ENCODE measurements around the gene CASQ2.
"Not testable (repeated sequence)": the region's sequence is repeated elsewhere in the genome, so short reads cannot be mapped to it uniquely, and the experiment has no call there.

The CASQ2 gene

DNA sequence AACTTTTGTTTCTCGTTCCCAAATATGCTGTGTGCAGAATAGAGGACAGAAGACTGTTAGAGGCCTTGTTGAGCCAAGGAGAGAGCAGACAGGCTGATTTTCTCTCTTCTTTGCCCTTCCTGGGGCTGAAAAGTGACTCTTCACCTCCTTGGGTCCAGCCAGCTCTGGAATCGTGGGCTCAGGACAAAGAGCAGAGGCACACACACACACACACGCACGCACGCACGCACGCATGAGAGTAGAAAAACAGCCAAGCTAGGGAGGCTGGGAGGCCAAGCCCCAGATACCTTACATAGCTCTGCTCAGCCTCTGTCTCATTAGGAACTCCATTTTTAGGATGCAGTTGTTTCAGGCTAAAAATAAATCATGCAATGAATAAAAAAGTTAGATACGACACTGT lies at the start of gene CASQ2:
Gene CASQ2 (minus strand): TSS at position 166 of the 400 bp plus-strand sequence. CDS start 173 bp downstream, outside the sequence.
- no peak for DNase-seq

DNA sequence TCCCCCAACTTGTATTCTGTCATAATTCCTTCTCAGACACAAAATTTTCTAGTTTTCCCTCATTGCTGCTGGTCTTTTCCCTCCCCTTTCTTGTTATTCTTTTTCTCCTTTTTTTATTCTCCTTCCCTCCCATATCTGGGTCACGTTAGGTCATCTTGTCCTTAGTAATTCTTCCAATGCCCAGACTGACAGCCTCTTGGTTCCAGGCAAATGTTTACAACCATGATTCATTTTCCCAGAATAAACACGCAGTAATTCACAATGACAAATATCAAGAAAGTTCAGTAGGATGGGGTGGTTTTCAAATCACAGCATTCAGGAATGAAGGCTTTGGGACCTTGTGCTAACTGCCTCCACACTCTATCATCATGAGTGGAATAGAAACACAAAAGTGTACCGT lies 47.2 kb upstream of the CASQ2 start:
- DNase-seq: no peak

DNA sequence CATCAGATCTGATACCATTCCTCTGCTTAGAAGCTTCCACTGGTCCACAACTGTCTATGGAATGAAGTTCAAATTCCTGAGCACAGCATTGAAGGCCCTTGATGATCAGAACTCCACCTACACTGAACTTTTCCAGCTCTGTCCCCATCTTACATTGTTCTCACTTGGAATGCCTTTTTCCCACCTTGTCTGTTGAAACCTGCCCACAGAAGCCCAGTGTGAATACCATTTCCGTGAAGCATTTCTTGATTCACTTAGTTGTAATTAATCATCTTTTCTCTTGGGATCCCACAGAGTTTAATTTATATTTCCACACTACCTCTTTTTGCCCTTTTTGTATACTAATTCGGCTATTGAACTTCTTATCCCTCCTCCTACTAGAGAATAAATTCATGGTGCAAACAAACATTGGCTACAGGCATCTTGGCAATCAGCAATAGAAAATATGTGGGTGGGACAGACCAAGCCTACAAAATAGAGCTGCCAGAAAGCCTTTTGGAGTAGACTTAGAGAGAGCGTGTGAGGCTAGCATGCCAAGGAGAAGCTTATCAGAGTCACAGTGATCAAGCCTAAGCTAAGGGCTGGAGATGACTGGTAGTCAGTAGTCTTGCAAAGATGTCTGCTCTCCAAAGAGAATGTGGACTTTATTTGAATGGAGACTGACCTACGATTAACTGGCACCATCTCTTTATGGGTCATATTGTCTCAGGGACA lies 46.3 kb upstream of the CASQ2 start:
- DNase-seq: no peak

DNA sequence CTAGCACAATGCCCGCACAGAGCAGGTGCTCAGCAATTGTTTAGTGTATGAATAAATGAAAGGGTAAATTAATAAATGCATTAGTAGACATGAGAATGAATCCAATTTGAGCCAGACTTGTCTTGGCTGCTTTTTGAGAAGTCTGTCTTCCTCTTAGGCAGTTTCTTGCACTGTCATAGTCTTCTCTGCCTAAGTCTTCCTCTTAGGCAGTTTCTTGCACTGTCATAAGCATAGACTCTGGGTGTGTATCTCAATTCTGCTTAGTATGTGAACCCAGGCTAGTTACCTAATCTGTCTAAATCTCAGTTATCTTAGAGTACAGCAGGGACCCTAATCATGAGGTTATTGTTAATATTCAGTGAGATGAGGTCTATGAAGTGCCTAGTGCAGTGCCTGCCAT lies 45.2 kb upstream of the CASQ2 start:
- DNase-seq: no peak

DNA sequence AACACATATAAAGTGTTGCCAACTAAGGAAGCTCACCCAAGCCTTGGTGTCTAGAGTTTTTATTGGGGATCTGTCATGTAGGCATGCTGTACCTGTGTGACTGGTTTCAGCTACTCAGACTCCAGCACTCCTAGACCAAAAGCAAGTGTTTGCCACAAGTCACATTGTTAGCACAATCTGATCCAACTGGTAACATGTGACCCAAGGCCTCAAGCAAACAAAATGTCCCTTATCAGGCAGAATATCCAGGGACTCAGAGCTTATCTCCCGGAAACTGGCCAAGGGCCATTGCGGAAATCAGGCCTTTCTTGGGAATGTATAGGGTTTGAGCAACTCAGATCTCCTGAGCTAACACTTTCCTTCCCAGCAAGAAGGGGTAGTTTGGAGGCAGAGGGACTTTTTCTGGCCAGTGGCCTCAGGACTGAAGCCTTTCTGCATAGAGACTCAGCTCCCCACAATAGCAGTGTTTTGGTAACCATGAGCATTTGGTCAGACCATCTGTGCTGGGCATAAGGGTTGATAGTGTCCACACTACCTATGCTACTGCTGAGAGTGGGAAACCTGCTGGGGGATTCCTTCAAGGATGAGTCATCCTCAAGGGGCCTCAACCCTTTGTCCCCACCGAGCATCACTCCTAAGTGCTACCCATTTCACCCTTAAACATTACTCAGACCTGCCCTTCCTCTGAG lies 42.8 kb upstream of the CASQ2 start:
- no peak for DNase-seq

DNA sequence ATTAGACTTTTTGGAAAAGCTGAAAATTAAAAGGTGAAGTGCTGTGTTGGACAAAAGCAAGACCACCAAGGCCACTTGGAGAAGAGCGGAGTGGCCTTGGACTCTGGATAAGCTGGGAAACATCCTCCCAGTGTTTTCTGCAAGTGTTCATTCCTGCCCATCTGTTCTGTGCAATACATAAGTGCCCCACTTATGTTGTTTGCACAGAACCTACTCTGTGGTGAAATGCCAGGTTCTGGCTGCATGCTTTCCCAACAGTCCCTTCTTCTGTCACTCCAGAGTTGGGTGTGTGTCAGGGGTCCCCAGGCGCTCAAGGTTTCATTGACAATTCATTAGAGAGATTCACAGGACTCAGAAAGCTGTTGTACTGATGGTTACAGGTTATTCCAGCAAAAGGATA lies 42.1 kb upstream of the CASQ2 start:
- peak; percentile 89 for DNase-seq

DNA sequence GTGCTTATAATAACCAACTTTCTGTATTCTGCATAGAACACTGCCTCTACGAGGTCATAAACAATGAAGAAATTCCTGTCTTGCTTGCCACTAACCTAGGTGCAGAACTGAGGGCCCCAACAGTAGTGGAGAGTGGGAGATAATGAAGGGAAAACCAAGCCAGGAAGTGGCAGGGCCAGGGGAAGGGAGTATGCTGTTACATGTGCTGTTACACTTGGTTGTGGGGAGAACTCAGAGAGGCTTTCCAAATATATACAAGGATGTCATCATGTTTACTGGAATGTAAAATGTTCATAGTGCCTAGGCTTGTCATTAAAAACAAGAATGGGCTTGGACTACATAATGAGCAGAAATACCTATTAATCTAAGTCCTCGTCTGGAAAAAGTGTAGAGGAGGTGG lies 41.3 kb upstream of the CASQ2 start:
- peak; percentile 62 for DNase-seq

DNA sequence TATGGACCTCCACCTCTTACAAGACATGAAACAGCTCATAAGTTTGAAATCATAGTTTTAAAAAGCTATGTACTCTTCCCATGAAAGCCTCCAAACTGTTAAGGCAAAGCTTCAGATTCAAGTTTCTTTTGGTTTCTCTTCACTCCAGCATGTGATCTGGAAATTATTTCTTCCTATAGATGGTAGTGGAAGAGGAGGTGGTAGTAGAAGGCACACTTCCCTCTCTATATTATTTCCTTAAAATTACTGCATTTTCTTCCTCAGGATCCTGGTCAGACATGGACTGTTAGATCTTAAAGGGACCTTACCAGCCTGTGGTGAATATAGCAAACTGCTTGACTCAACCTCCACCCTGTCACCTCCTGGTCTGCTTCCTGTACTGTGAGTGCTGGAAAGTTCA lies 40.6 kb upstream of the CASQ2 start:
- no peak for DNase-seq

DNA sequence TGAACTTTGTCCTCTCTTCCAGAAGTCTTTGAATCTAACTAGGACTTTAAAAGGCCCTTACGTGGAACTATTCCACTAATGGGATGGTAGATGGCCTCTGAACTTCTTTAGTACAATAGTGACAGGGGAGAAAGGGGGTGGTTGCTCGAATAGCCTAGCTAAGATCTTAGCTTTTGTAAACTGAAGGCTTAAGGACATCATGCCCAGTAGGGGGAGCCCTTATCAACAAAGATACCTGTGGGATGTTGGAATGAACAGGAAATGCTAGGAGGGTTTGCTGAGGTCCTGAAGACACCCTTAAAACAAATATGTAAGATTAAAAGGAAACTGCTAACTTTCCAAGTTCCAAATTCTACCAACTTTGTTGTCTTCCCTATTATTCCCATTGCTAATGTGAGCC lies 39.2 kb upstream of the CASQ2 start:
- DNase-seq: peak; percentile 88

DNA sequence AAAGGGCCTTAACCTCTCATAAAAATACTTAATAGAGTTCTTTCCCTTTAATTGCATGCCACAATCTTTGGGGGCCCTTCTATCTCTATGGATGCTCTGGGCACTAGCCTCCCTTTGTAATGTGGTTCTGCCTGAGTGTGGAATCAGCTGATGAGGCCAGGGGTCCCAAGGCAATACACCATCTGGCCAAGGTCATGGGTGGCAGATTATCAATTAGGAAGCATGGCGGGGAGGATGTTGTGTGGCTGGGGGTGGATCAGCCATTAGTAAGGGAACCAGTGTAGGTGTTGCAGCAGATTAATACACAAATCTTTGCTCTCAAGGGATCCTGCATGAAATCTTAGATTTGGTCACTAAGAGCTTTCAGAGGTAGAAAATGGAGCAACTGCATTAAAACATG lies 37.1 kb upstream of the CASQ2 start:
- no peak for DNase-seq

DNA sequence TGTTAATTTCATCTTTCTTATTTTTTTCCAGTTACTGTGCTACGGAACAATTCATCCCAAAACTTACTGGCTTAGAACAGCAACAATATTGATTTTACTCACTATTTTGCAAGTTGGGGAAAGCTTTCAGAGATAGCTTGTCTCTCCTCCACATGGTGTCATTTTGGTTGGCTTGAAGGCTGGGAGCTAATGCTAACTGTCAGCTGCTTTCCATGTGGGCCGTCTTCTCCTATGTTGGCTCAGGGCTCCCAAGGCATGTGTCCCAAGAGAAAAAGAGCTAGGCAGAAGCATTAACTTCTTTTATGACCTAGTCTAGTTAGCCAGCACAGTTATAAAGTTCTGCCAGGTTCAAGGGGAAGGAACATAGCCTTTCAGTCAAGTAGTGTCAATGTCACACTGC lies 33.9 kb upstream of the CASQ2 start:
- no peak for DNase-seq

DNA sequence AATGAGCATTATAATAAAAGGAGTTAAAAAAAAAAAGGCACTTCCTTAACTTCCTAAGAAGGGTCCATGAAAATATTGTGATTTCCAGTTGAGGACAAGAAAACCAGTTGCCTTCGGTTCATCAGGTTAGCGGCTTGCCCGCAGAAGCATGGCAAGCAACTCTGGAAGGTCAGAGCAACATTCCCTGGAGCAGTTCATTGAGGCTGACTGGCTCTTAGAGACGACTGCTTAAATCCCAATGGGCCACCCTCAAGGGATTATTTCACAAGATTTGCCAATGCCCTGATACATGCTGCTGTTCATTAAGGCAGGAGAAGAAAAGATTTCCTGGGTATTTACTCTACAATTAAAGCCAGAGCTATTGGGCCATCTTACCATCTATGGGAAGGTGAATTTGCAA lies 29.0 kb upstream of the CASQ2 start:
- no peak for DNase-seq

DNA sequence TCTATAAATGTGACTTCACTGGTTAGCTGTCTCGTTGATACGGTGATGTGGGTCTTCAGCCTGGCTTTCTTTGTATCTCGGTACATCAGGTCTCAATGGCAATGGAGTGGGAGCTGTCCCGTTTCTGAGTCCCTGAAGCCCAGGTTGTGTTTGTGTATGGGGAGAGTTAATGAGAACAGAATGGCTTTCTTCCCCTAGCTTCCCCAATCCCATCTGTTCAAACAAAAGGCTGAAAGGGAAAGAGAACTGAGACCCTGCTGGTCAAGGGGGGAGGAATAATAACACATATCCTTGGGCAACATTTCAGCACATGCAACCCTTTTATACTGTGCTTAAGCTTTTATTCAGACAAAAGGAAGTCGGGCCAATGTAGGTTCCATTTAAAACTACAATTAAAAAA lies 28.4 kb upstream of the CASQ2 start:
- DNase-seq: peak; percentile 35

DNA sequence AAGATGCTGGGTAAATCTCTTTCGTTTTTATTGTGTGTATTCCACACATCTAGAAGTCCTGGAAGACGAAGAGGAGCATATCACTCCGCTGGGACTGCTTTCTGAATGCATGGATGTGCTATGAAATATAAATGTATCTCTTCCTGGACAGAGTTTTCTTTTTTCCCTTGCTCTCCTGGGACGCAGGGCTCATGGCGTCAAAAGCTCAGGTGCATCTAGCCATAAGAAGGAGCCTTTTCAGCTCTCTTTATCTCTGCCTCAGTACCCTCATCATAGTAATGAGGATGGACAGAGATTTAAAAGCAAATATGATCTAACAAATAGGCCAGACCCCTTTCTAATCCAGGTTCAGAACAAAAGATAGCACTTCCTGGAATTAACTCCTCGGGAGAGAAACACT lies 27.5 kb upstream of the CASQ2 start:
- DNase-seq: no peak

DNA sequence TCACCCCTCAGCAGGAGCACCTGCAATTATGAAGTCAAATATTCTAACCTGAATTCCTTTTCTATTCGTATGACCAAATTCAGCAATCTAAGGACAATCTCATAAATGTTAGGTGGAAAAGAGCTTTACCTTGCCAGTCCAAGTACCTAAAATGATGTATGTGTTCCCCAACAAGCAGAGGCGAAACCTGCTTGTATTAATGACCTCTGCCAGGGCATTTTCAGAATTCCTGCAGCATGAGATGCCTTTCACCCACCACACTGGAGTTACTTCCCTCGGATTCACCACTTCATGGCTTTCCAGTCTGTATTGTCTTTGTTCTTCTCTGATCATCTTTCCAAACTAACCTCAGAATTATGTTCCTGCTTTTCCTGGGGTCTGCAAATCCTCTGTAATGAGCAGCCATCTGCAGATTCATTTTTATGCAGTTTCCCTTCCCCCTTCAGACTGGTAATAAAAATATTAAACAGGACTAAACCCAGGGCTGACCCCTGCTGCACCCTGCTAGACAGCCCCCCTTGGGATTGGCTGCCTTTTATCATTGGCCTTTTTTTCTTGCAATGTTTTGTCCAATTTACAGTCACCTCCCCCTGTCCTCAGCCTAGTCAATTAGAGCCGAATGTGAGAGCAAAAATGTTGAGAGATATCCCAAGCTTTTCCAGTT lies 26.6 kb upstream of the CASQ2 start:
- DNase-seq: no peak

DNA sequence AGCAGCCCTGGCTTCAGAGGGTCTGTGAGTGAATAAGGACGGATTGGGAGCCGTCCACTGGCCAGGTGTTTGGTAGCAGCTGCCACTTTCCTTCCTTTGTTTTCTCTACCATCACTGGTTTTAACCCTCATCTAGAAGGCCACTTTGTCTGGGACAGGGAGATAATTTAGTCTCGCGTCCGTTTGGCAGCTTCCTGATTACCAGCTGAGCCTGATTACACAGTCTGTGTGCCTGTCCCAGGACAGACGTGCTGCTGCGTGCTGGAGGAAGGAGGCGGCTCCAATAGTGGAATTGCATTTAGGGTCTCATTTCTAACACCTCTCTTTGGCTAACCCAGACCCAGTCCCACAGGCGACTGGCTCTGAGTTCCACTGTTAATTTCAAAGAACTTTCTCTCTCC lies 24.6 kb upstream of the CASQ2 start:
- DNase-seq: no peak

DNA sequence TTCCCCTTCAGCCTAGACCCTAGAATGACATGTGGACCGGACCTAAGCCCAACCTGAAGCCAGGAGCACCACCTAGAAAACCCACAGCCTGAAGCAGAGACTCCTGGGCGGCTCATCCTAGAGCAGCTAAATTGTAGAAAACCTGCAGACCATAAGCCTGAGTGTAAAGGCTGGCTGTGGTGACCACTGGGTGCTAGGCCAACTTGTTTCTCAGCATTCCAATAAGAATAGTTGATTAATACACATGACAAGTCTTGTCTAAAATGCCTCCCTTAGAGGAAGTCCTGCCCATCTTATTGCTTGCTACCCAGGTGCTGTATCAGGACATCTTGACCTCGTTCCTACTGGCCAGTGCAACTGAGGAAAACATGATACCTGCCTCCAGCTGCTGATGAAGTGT lies 23.3 kb upstream of the CASQ2 start:
- DNase-seq: no peak

DNA sequence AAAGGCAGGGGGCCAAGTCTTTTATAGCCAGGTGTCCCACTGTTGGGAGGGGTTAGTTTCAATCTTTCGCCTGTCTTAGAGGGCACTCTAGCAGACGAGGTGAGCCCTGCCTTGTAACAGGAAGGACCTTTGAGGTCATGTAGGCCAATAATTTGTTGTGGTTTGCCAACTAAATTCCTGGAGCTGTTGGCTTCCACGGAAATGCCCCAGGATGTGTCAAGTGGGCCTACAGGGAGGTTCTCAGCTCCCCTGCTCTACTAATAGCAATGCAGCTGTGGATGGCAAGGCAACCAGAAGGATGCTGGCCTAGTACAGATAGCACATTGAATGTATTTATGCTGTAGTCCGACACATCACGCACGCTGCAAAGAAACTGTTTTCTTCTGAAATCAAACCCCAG lies 22.3 kb upstream of the CASQ2 start:
- DNase-seq: no peak

DNA sequence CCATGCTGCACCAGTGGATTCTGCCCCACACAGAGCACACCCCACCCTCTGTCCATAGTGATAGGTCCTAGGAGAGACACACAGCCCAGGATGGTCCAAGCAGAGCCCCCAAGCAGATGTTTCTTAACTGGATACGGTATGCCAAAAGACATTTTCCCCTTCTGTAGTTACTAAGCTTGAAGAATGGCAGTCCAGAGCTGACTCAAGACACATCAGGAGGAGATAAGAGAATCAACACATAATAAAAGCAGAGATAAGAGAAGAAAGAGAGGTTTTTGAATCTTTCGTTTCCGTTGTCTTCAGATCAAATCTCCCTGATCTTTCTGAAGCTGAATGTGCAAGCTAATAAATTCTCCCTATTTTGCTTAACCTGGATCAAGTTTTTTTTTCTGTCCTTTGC lies 21.8 kb upstream of the CASQ2 start:
- no peak for DNase-seq

DNA sequence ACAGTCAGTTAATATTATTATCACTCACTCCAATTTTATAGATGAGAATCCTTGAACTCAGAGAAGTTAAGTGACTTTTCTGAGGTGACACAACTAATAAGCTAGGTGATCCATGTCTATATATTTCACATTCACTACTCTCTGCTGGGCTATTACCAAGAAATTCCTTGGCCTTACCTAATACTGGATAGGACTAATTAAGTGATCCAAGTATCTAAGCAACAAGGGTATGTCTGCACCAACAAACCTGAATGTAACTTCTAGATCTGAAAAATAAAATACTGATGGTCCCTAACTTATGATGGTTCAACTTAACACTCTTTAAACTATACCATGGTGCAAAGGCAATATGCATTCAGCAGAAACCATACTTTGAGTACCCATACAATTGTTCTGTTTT lies 14.8 kb upstream of the CASQ2 start:
- no peak for DNase-seq

DNA sequence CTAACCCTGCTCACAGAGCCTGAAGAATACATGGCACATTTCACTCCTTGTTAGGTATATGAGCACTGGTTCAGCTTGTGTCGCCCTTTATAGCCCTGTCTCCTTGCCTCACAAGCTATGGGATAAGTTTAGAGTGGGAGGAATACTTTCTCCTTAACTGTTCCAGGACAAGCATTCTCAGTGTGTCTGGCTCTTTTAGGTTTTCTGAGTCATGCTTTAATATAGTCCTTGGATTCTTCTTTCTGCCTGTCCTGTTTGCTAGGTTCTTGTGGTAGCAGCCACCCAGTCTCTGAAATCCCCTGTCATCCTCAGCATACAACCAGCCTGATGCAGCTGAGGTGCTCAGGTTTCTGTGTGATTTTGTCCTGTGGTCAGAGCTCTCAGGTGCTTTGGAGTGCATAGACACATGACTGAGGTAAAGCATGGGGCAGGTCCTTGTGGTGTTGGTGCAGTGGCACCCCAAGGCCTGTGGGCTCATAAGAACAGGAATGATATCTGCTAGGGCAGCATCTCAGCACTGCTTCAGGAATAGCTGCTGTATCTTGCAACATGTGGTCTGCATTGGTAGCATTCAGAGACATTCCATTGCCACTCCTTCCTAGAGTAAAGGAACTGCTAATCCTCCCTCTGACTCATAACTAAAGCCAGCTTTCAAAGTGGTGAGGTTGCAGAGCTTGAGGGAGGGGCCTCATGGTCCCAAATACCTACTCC lies 14.2 kb upstream of the CASQ2 start:
- DNase-seq: no peak

DNA sequence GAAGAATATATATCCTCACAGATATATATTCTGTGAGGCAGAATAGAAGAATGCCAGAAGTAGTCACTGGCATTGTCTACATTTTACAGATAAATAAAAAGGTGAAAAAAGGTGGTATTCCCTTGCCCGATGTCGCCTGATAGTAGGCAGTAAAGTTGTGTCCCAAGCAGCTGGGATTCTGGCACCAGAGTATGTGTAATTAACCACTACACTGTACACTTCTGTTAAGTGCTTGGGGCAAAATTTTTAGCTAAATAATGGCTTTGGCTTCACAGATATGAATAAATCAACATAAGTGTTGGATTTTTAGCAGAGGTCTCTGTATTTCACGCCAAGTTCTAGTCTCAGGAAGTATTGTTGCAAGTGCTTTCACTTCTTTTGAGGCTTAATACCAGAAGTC lies 13.3 kb upstream of the CASQ2 start:
- no peak for DNase-seq

DNA sequence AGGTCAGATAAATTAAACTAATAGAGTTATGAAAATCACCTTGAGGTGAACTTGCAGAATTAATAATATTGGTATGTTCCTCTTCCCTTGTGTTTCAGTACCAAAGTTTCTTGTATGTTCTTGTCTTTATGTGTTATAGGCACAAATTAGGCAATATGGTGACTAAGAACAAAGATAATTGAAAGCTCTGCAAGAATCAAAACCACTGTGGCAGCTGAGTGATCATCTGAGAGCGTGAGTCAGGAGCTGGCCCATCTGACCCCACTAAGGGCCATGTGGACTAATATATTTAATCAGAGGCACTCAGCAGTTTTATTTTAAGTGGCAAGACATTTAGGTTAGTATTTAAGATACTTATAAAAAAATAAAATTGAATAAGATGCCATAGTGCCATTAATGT lies 12.8 kb upstream of the CASQ2 start:
- no peak for DNase-seq

DNA sequence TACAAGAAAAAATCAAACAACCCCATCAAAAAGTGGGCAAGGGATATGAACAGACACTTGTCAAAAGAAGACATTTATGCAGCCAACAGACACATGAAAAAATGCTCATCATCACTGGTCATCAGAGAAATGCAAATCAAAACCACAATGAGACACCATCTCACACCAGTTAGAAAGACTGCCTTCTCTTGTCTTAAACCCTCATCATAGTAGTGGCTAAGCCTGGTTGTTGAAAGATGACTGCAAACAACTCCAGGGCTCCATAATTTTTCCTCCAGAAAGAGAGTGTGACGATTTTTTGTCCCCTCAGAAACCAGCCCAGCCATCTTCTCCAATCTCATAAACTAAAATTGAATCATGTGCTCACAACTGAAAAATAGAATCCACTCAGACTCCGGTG lies 12.1 kb upstream of the CASQ2 start:
- DNase-seq: not testable (repeated sequence)

Measured in NCI-H1694 treated with DMSO at 0.1 percent for 48 hours (cell line).